Measurements from ENCODE around the gene DCAF8.

DNA sequence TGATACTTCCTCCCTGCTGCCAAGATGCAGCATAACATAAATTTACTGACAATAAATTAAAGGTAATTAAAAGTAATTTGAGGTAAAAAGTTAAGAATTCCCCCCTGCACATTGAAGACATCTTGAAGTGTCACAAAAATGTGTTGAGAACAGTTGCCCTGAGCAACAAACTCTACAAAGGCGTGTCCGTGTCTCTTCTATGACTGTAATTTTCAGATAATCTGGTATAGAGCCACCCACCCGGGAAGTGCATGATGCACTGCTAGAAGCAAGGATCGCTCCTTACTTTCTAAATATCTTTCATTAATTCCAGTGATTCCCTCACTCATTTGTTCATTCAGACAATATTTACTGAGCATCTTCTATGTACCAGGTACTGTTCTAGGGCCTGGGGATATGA, 83.0 kb downstream of the DCAF8 start:
- TF ChIP-seq, protein P1, sequence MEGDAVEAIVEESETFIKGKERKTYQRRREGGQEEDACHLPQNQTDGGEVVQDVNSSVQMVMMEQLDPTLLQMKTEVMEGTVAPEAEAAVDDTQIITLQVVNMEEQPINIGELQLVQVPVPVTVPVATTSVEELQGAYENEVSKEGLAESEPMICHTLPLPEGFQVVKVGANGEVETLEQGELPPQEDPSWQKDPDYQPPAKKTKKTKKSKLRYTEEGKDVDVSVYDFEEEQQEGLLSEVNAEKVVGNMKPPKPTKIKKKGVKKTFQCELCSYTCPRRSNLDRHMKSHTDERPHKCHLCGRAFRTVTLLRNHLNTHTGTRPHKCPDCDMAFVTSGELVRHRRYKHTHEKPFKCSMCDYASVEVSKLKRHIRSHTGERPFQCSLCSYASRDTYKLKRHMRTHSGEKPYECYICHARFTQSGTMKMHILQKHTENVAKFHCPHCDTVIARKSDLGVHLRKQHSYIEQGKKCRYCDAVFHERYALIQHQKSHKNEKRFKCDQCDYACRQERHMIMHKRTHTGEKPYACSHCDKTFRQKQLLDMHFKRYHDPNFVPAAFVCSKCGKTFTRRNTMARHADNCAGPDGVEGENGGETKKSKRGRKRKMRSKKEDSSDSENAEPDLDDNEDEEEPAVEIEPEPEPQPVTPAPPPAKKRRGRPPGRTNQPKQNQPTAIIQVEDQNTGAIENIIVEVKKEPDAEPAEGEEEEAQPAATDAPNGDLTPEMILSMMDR (conservative IDR thresholded peaks at IDR 0.05; ENCODE audit: low read depth, low read length) = no peak
- TF ChIP-seq CHD1 (IDR thresholded peaks at IDR 0.05; ENCODE audit: low read depth, low read length) (no peak), CEBPB (IDR thresholded peaks at IDR 0.05; ENCODE audit: low read depth, low read length) (no peak), POLR2A (IDR thresholded peaks at IDR 0.05; ENCODE audit: low read depth, low read length) (no peak), FOS (IDR thresholded peaks at IDR 0.05; ENCODE audit: low read depth, low read length) (no peak)
- TF ChIP-seq, protein P2, sequence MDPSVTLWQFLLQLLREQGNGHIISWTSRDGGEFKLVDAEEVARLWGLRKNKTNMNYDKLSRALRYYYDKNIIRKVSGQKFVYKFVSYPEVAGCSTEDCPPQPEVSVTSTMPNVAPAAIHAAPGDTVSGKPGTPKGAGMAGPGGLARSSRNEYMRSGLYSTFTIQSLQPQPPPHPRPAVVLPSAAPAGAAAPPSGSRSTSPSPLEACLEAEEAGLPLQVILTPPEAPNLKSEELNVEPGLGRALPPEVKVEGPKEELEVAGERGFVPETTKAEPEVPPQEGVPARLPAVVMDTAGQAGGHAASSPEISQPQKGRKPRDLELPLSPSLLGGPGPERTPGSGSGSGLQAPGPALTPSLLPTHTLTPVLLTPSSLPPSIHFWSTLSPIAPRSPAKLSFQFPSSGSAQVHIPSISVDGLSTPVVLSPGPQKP (IDR thresholded peaks at IDR 0.05; ENCODE audit: borderline replicate concordance, low read depth, low read length) = no peak
- TF ChIP-seq, protein P3, sequence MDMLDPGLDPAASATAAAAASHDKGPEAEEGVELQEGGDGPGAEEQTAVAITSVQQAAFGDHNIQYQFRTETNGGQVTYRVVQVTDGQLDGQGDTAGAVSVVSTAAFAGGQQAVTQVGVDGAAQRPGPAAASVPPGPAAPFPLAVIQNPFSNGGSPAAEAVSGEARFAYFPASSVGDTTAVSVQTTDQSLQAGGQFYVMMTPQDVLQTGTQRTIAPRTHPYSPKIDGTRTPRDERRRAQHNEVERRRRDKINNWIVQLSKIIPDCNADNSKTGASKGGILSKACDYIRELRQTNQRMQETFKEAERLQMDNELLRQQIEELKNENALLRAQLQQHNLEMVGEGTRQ (IDR thresholded peaks at IDR 0.05; ENCODE audit: low read depth, low read length) = no peak

Data from IMR-90 (cell line).